ENCODE measurements around the gene PXMP4.
A peak's percentile ranks its signal among the peaks of the same experiment; 100 is the strongest.

PXMP4 gene

GRCh38 chr20:33664762-33665144 lies 55.4 kb downstream of the PXMP4 start:
- Histone ChIP-seq H3K36me3 (ENCODE audit: control insufficient read depth, insufficient read depth, low read length) (peaks cover 19% of the 10 kb centered on the region), H3K9ac (ENCODE audit: low read length) (no peak overlapping the region), H3K4me3 (ENCODE audit: low read depth, low read length) (no peak overlapping the region), H3K4me1 (ENCODE audit: control insufficient read depth, insufficient read depth, low read length) (peaks cover 33% of the 10 kb centered on the region), H3K27me3 (ENCODE audit: control insufficient read depth, insufficient read depth, low read length) (peaks cover 6% of the 10 kb centered on the region), H3K27ac (ENCODE audit: low read depth, low read length) (no peak overlapping the region), H3K9me3 (ENCODE audit: control insufficient read depth, insufficient read depth, low read depth, low read length) (no peaks in the 10 kb centered on the region)

GRCh38 chr20:33664085-33664761 lies 55.9 kb downstream of the PXMP4 start:
- Histone ChIP-seq H3K9ac (ENCODE audit: low read length) (peak overlapping the region; percentile 79), H3K27ac (ENCODE audit: low read depth, low read length) (peak overlapping the region; percentile 75), H3K27me3 (ENCODE audit: control insufficient read depth, insufficient read depth, low read length) (peaks cover 6% of the 10 kb centered on the region), H3K4me3 (ENCODE audit: low read depth, low read length) (peak overlapping the region; percentile 89), H3K9me3 (ENCODE audit: control insufficient read depth, insufficient read depth, low read depth, low read length) (no peaks in the 10 kb centered on the region), H3K4me1 (ENCODE audit: control insufficient read depth, insufficient read depth, low read length) (peaks cover 33% of the 10 kb centered on the region), H3K36me3 (ENCODE audit: control insufficient read depth, insufficient read depth, low read length) (peaks cover 19% of the 10 kb centered on the region)

GRCh38 chr20:33663161-33664084 lies 56.7 kb downstream of the PXMP4 start:
- H3K27ac ChIP-seq (ENCODE audit: low read depth, low read length) = peak overlapping the region; percentile 75
- H3K9ac ChIP-seq (ENCODE audit: low read length) = peak overlapping the region; percentile 79
- no peaks in the 10 kb centered on the region for H3K9me3 ChIP-seq (ENCODE audit: control insufficient read depth, insufficient read depth, low read depth, low read length)
- peaks cover 19% of the 10 kb centered on the region for H3K36me3 ChIP-seq (ENCODE audit: control insufficient read depth, insufficient read depth, low read length)
- peaks cover 33% of the 10 kb centered on the region for H3K4me1 ChIP-seq (ENCODE audit: control insufficient read depth, insufficient read depth, low read length)
- peaks cover 6% of the 10 kb centered on the region for H3K27me3 ChIP-seq (ENCODE audit: control insufficient read depth, insufficient read depth, low read length)
- peak overlapping the region; percentile 89 for H3K4me3 ChIP-seq (ENCODE audit: low read depth, low read length)

- H3K27me3 ChIP-seq (ENCODE audit: control insufficient read depth, insufficient read depth, low read length) = peaks cover under 1% of the 10 kb centered on the region; the same call in 1 of the 2 replicates
- peak within 1 kb of the TSS; percentile 75; the same call in 1 of the 2 replicates for H3K27ac ChIP-seq (ENCODE audit: low read depth, low read length)
- H3K4me3 ChIP-seq (ENCODE audit: low read depth, low read length) = peak within 1 kb of the TSS; percentile 89
- H3K9me3 ChIP-seq (ENCODE audit: control insufficient read depth, insufficient read depth, low read depth, low read length) = no peaks in the 10 kb centered on the region
- peaks cover 23% of the 10 kb centered on the region for H3K4me1 ChIP-seq (ENCODE audit: control insufficient read depth, insufficient read depth, low read length)
- peak within 1 kb of the TSS; percentile 79 for H3K9ac ChIP-seq (ENCODE audit: low read length)
- peaks cover 26% of the 10 kb centered on the region for H3K36me3 ChIP-seq (ENCODE audit: control insufficient read depth, insufficient read depth, low read length)
Measured at GRCh38 chr20:33662172-33662571, 57.9 kb downstream of the PXMP4 start, which contains the start of gene C20orf144. TSS of gene C20orf144 (plus strand) at chr20:33662327. CDS start at chr20:33662346, 19 bp downstream.

GRCh38 chr20:33660685-33661058 lies 59.4 kb downstream of the PXMP4 start:
- Histone ChIP-seq H3K9me3 (ENCODE audit: control insufficient read depth, insufficient read depth, low read depth, low read length) (no peaks in the 10 kb centered on the region), H3K4me3 (ENCODE audit: low read depth, low read length) (no peak overlapping the region), H3K36me3 (ENCODE audit: control insufficient read depth, insufficient read depth, low read length) (peaks cover 34% of the 10 kb centered on the region), H3K4me1 (ENCODE audit: control insufficient read depth, insufficient read depth, low read length) (peaks cover 19% of the 10 kb centered on the region), H3K27ac (ENCODE audit: low read depth, low read length) (no peak overlapping the region), H3K27me3 (ENCODE audit: control insufficient read depth, insufficient read depth, low read length) (no peaks in the 10 kb centered on the region), H3K9ac (ENCODE audit: low read length) (no peak overlapping the region)

- Histone ChIP-seq H3K9ac (ENCODE audit: low read length) (no peak overlapping the region), H3K27me3 (ENCODE audit: control insufficient read depth, insufficient read depth, low read length) (no peaks in the 10 kb centered on the region), H3K4me1 (ENCODE audit: control insufficient read depth, insufficient read depth, low read length) (peaks cover 19% of the 10 kb centered on the region), H3K27ac (ENCODE audit: low read depth, low read length) (no peak overlapping the region), H3K36me3 (ENCODE audit: control insufficient read depth, insufficient read depth, low read length) (peaks cover 34% of the 10 kb centered on the region), H3K4me3 (ENCODE audit: low read depth, low read length) (no peak overlapping the region), H3K9me3 (ENCODE audit: control insufficient read depth, insufficient read depth, low read depth, low read length) (no peaks in the 10 kb centered on the region)
Measured at GRCh38 chr20:33660035-33660684, 60.0 kb downstream of the PXMP4 start.

GRCh38 chr20:33659341-33660034 lies 60.6 kb downstream of the PXMP4 start:
- Histone ChIP-seq H3K4me3 (ENCODE audit: low read depth, low read length) (no peak overlapping the region), H3K27ac (ENCODE audit: low read depth, low read length) (no peak overlapping the region), H3K4me1 (ENCODE audit: control insufficient read depth, insufficient read depth, low read length) (peaks cover 13% of the 10 kb centered on the region), H3K36me3 (ENCODE audit: control insufficient read depth, insufficient read depth, low read length) (peaks cover 34% of the 10 kb centered on the region), H3K9ac (ENCODE audit: low read length) (no peak overlapping the region), H3K9me3 (ENCODE audit: control insufficient read depth, insufficient read depth, low read depth, low read length) (no peaks in the 10 kb centered on the region), H3K27me3 (ENCODE audit: control insufficient read depth, insufficient read depth, low read length) (no peaks in the 10 kb centered on the region)

- H3K4me3 ChIP-seq (ENCODE audit: low read depth, low read length) = no peak overlapping the region
- H3K27ac ChIP-seq (ENCODE audit: low read depth, low read length) = no peak overlapping the region
- H3K27me3 ChIP-seq (ENCODE audit: control insufficient read depth, insufficient read depth, low read length) = no peaks in the 10 kb centered on the region
- H3K9me3 ChIP-seq (ENCODE audit: control insufficient read depth, insufficient read depth, low read depth, low read length) = no peaks in the 10 kb centered on the region
- peaks cover 9% of the 10 kb centered on the region for H3K4me1 ChIP-seq (ENCODE audit: control insufficient read depth, insufficient read depth, low read length)
- H3K9ac ChIP-seq (ENCODE audit: low read length) = no peak overlapping the region
- peaks cover 34% of the 10 kb centered on the region for H3K36me3 ChIP-seq (ENCODE audit: control insufficient read depth, insufficient read depth, low read length)
Measured at GRCh38 chr20:33658929-33659328, 61.2 kb downstream of the PXMP4 start.

- no peak overlapping the region for H3K27ac ChIP-seq (ENCODE audit: low read depth, low read length)
- H3K9me3 ChIP-seq (ENCODE audit: control insufficient read depth, insufficient read depth, low read depth, low read length) = no peaks in the 10 kb centered on the region
- H3K27me3 ChIP-seq (ENCODE audit: control insufficient read depth, insufficient read depth, low read length) = no peaks in the 10 kb centered on the region
- peaks cover 34% of the 10 kb centered on the region for H3K36me3 ChIP-seq (ENCODE audit: control insufficient read depth, insufficient read depth, low read length)
- H3K4me3 ChIP-seq (ENCODE audit: low read depth, low read length) = no peak overlapping the region
- H3K4me1 ChIP-seq (ENCODE audit: control insufficient read depth, insufficient read depth, low read length) = peaks cover 12% of the 10 kb centered on the region
- H3K9ac ChIP-seq (ENCODE audit: low read length) = no peak overlapping the region
Measured at GRCh38 chr20:33658510-33658909, 61.6 kb downstream of the PXMP4 start.

GRCh38 chr20:33657704-33658095 lies 62.4 kb downstream of the PXMP4 start:
- Histone ChIP-seq H3K27ac (ENCODE audit: low read depth, low read length) (no peak overlapping the region), H3K36me3 (ENCODE audit: control insufficient read depth, insufficient read depth, low read length) (peaks cover 34% of the 10 kb centered on the region), H3K4me3 (ENCODE audit: low read depth, low read length) (no peak overlapping the region), H3K4me1 (ENCODE audit: control insufficient read depth, insufficient read depth, low read length) (peaks cover 13% of the 10 kb centered on the region), H3K9ac (ENCODE audit: low read length) (no peak overlapping the region), H3K9me3 (ENCODE audit: control insufficient read depth, insufficient read depth, low read depth, low read length) (no peaks in the 10 kb centered on the region), H3K27me3 (ENCODE audit: control insufficient read depth, insufficient read depth, low read length) (no peaks in the 10 kb centered on the region)
